HEK293 (cell line): ENCODE measurements around the gene ATP5ME.
A peak's percentile ranks its signal among the peaks of the same experiment; 100 is the strongest.

ENCODE experiments used
- CTCF ChIA-PET: fragments of 350-600 bp; formaldehyde crosslinking; extraction: SDS; loops from one replicate; lab custom pipeline; 2021; ENCODE audit warnings: antibody characterized with exemption; lab: Yijun Ruan, JAX
- POLR2A ChIA-PET: fragments of 300-600 bp; formaldehyde crosslinking; extraction: SDS; loops from one replicate; lab custom pipeline; 2020; ENCODE audit warnings: antibody characterized with exemption, inconsistent platforms; lab: Yijun Ruan, JAX
- H3K27ac ChIP-seq: fragments of 200-500 bp; sonication (Bioruptor generic); 2 replicates; pipeline ENCODE4 v1.5.1; 2014; ENCODE audit warnings: low read depth, low read length, control low read depth, inconsistent platforms; ENCODE audit errors: extremely low read depth
- H3K36me3 ChIP-seq, 2 experiments: fragments of 200-500 bp in 1 of 2; sonication (Bioruptor generic) in 1 of 2; 1 replicate in 1 of 2; 2 replicates in 1 of 2; pipeline ENCODE4 v1.5.1; 2014 to 2017; ENCODE audit warnings: inconsistent platforms in 2 of 2, low read length in 2 of 2; ENCODE audit not compliant: control insufficient read depth in 2 of 2, insufficient read depth in 1 of 2
- H3K4me1 ChIP-seq: fragments of 200-500 bp; sonication (Bioruptor generic); 2 replicates; pipeline ENCODE4 v1.5.1; 2014; ENCODE audit warnings: mild to moderate bottlenecking, low read length, inconsistent platforms; ENCODE audit not compliant: control insufficient read depth, insufficient read depth
- H3K4me3 ChIP-seq: 2 replicates; pipeline ENCODE4 v1.5.1; 2011; ENCODE audit warnings: low read depth, mild to moderate bottlenecking, control low read depth, low read length, moderate library complexity
- H3K9me3 ChIP-seq: fragments of 200-500 bp; sonication (Bioruptor generic); 2 replicates; pipeline ENCODE4 v1.5.1; 2014; ENCODE audit warnings: low read depth, low read length, inconsistent platforms; ENCODE audit not compliant: control insufficient read depth, insufficient read depth
- BCL11A ChIP-seq: fragments of 450-650 bp; formaldehyde crosslinking; IDR thresholded peaks from 2 replicates; pipeline ENCODE4 v1.5.1; 2016; ENCODE audit warnings: low read depth, missing biosample characterization, missing genetic modification characterization
- EGR2 ChIP-seq: fragments of 450-650 bp; formaldehyde crosslinking; IDR thresholded peaks from 2 replicates; pipeline ENCODE4 v1.5.1; 2016; ENCODE audit warnings: low read depth, missing biosample characterization, missing genetic modification characterization
- IKZF3 ChIP-seq: fragments of 450-650 bp; IDR thresholded peaks from 2 replicates; pipeline ENCODE4 v1.5.0; 2018; ENCODE audit warnings: missing biosample characterization, mild to moderate bottlenecking, missing genetic modification characterization, moderate library complexity
- KLF1 ChIP-seq: fragments of 450-650 bp; formaldehyde crosslinking; IDR thresholded peaks from 2 replicates; pipeline ENCODE4 v1.5.1; 2016; ENCODE audit warnings: missing biosample characterization, missing genetic modification characterization
- PRDM1 ChIP-seq: fragments of 450-650 bp; formaldehyde crosslinking; IDR thresholded peaks from 2 replicates; pipeline ENCODE4; 2016; ENCODE audit warnings: missing biosample characterization, missing genetic modification characterization
- SCRT2 ChIP-seq: fragments of 450-650 bp; formaldehyde crosslinking; IDR thresholded peaks from 2 replicates; pipeline ENCODE4 v1.5.1; 2016; ENCODE audit warnings: missing biosample characterization, missing genetic modification characterization
- ZBTB48 ChIP-seq: fragments of 450-650 bp; formaldehyde crosslinking; IDR thresholded peaks from 2 replicates; pipeline ENCODE4 v1.5.1; 2016; ENCODE audit warnings: missing biosample characterization, missing genetic modification characterization
- ZFHX2 ChIP-seq: fragments of 450-650 bp; formaldehyde crosslinking; conservative IDR thresholded peaks from 2 replicates; pipeline ENCODE4 v1.5.1; 2016; ENCODE audit warnings: missing biosample characterization, missing genetic modification characterization
- ZNF138 ChIP-seq: fragments of 450-650 bp; formaldehyde crosslinking; IDR thresholded peaks from 2 replicates; pipeline ENCODE4 v1.5.1; 2016; ENCODE audit warnings: missing biosample characterization, missing genetic modification characterization, borderline replicate concordance
- ZNF214 ChIP-seq: fragments of 450-650 bp; formaldehyde crosslinking; IDR thresholded peaks from 2 replicates; pipeline ENCODE4 v1.5.1; 2017; ENCODE audit warnings: missing biosample characterization, mild to moderate bottlenecking, missing genetic modification characterization, borderline replicate concordance
- ZNF239 ChIP-seq: fragments of 450-650 bp; formaldehyde crosslinking; IDR thresholded peaks from 2 replicates; pipeline ENCODE4 v1.5.1; 2016; ENCODE audit warnings: missing biosample characterization, missing genetic modification characterization
- ZNF266 ChIP-seq: fragments of 450-650 bp; formaldehyde crosslinking; IDR thresholded peaks from 2 replicates; pipeline ENCODE4 v1.5.1; 2016; ENCODE audit warnings: missing biosample characterization, missing genetic modification characterization, low read depth
- ZNF335 ChIP-seq: fragments of 450-650 bp; formaldehyde crosslinking; conservative IDR thresholded peaks from 2 replicates; pipeline ENCODE4 v1.5.1; 2016; ENCODE audit warnings: missing biosample characterization, missing genetic modification characterization
- ZNF341 ChIP-seq: fragments of 450-650 bp; formaldehyde crosslinking; IDR thresholded peaks from 2 replicates; pipeline ENCODE4; 2016; ENCODE audit warnings: low read depth, missing biosample characterization, missing genetic modification characterization
- ZNF404 ChIP-seq: fragments of 450-650 bp; formaldehyde crosslinking; IDR thresholded peaks from 2 replicates; pipeline ENCODE4 v1.5.1; 2017; ENCODE audit warnings: missing biosample characterization, missing genetic modification characterization
- ZNF654 ChIP-seq: fragments of 450-650 bp; formaldehyde crosslinking; IDR thresholded peaks from 2 replicates; pipeline ENCODE4 v1.5.1; 2016; ENCODE audit warnings: low read depth, missing biosample characterization, missing genetic modification characterization
- ZNF660 ChIP-seq: fragments of 450-650 bp; IDR thresholded peaks from 2 replicates; pipeline ENCODE4 v1.5.1; 2018; ENCODE audit warnings: missing biosample characterization, mild to moderate bottlenecking, missing genetic modification characterization
- ZNF670 ChIP-seq: fragments of 450-650 bp; formaldehyde crosslinking; IDR thresholded peaks from 2 replicates; pipeline ENCODE4 v1.5.1; 2016; ENCODE audit warnings: missing biosample characterization, missing genetic modification characterization, low read depth
- ZSCAN23 ChIP-seq: fragments of 450-650 bp; formaldehyde crosslinking; IDR thresholded peaks from 2 replicates; pipeline ENCODE4 v1.5.1; 2016; ENCODE audit warnings: missing biosample characterization, missing genetic modification characterization

Gene ATP5ME

GRCh38 chr4:720111-720860 lies 46.2 kb upstream of the ATP5ME start:
- POLR2A ChIA-PET: no interaction called here
- CTCF ChIA-PET: interaction anchor here (0.8 kb wide), 1 partner anchor 117 kb away, joined by 3 read pairs; no protein-coding TSS in a partner anchor

GRCh38 chr4:718460-718859 lies 44.4 kb upstream of the ATP5ME start:
- peaks cover 0 to 32% of the 10 kb centered on the region in 2 experiments; a peak in 1 of 3 replicates for H3K36me3 ChIP-seq
- TF ChIP-seq ZNF654 (tag by site-specific recombination): no peak
- no peak for TF ChIP-seq ZNF335 (tag by site-specific recombination)
- TF ChIP-seq ZNF404: no peak
- no peak for TF ChIP-seq BCL11A (tag by site-specific recombination)
- TF ChIP-seq KLF1: no peak
- TF ChIP-seq ZNF341 (tag by site-specific recombination): no peak
- no peaks in the 10 kb centered on the region for H3K9me3 ChIP-seq
- H3K4me1 ChIP-seq: no peaks in the 10 kb centered on the region
- ChIA-PET POLR2A (no interaction called here), CTCF (interaction anchor here (0.6 to 0.7 kb wide), 2 partner anchors 162 to 481 kb away, joined by 3 read pairs; no protein-coding TSS in a partner anchor)
- no peak overlapping the region for H3K4me3 ChIP-seq
- no peak overlapping the region for H3K27ac ChIP-seq

More at GRCh38 chr4:720111-720860, 46.2 kb upstream of the ATP5ME start:
- TF ChIP-seq PRDM1 (tag by site-specific recombination): no peak
- TF ChIP-seq SCRT2 (tag by site-specific recombination): no peak
- Histone ChIP-seq H3K36me3 (peaks cover 0 to 30% of the 10 kb centered on the region in 2 experiments; a peak in 1 of 3 replicates), H3K9me3 (no peaks in the 10 kb centered on the region), H3K27ac (no peak overlapping the region), H3K4me1 (no peaks in the 10 kb centered on the region), H3K4me3 (no peak overlapping the region)

- ChIA-PET POLR2A (no interaction called here), CTCF (interaction anchor here (0.7 kb wide), 1 partner anchor 481 kb away, joined by 3 read pairs; no protein-coding TSS in a partner anchor)
- no peak overlapping the region for H3K27ac ChIP-seq
- H3K36me3 ChIP-seq: peaks cover 0 to 30% of the 10 kb centered on the region in 2 experiments; a peak in 1 of 3 replicates
- no peaks in the 10 kb centered on the region for H3K9me3 ChIP-seq
- TF ChIP-seq ZNF670 (tag by site-specific recombination): no peak
- no peak for TF ChIP-seq ZNF660 (tag by site-specific recombination)
- peak; percentile 15; the same call in 1 of the 2 replicates for TF ChIP-seq EGR2 (tag by site-specific recombination)
- no peak for TF ChIP-seq ZNF266 (tag by site-specific recombination)
- 0 out of 2 replicates have a peak, but pooled peaks have one; percentile 16 for TF ChIP-seq ZFHX2 (tag by site-specific recombination)
- TF ChIP-seq ZNF214 (tag by site-specific recombination): no peak
- no peak for TF ChIP-seq ZSCAN23 (tag by site-specific recombination)
- TF ChIP-seq ZNF239 (tag by site-specific recombination): no peak
- no peak for TF ChIP-seq ZNF138
- no peaks in the 10 kb centered on the region for H3K4me1 ChIP-seq
- H3K4me3 ChIP-seq: no peak overlapping the region
These were observed 43.7 kb upstream of the ATP5ME start for GRCh38 chr4:717601-718320.

GRCh38 chr4:714087-714486 lies 40.0 kb upstream of the ATP5ME start:
- POLR2A ChIA-PET: no interaction called here
- H3K36me3 ChIP-seq: peaks cover 0 to 30% of the 10 kb centered on the region in 2 experiments; a peak in 1 of 3 replicates

More at GRCh38 chr4:714087-714486, 40.0 kb upstream of the ATP5ME start:
- Histone ChIP-seq H3K4me3 (no peak overlapping the region), H3K27ac (no peak overlapping the region), H3K4me1 (no peaks in the 10 kb centered on the region), H3K9me3 (no peaks in the 10 kb centered on the region)
- TF ChIP-seq ZBTB48 (tag by site-specific recombination) (no peak), IKZF3 (tag by site-specific recombination) (no peak)
- CTCF ChIA-PET: interaction anchor here (0.6 to 1.4 kb wide), 2 partner anchors 27 to 30 kb away, joined by 3 to 4 read pairs; no protein-coding TSS in a partner anchor
